Ishikawa (cell line): ENCODE measurements around the gene RPUSD1.

Experiments used
- EP300 ChIP-seq: IDR thresholded peaks from 2 replicates; pipeline ENCODE4 v1.6.1; 2012; ENCODE audit warnings: borderline replicate concordance
- FOXM1 ChIP-seq: IDR thresholded peaks from 2 replicates; pipeline ENCODE4 v1.6.1; 2012; ENCODE audit warnings: low read depth, borderline replicate concordance
- TAF1 ChIP-seq: IDR thresholded peaks from 2 replicates; pipeline ENCODE4 v1.6.1; 2012; ENCODE audit warnings: low read depth, mild to moderate bottlenecking
- TCF12 ChIP-seq: IDR thresholded peaks from 2 replicates; pipeline ENCODE4 v1.6.1; 2012; ENCODE audit warnings: low read depth
- YY1 ChIP-seq: IDR thresholded peaks from 2 replicates; pipeline ENCODE4 v1.6.1; 2012; ENCODE audit warnings: low read depth
- TF ChIP-seq, protein P1 (sequence below): IDR thresholded peaks from 2 replicates; pipeline ENCODE4 v1.6.1; 2012; ENCODE audit warnings: low read depth, mild to moderate bottlenecking
- TF ChIP-seq, protein P2 (sequence below): IDR thresholded peaks from 2 replicates; pipeline ENCODE4 v1.6.1; 2012

DNA sequence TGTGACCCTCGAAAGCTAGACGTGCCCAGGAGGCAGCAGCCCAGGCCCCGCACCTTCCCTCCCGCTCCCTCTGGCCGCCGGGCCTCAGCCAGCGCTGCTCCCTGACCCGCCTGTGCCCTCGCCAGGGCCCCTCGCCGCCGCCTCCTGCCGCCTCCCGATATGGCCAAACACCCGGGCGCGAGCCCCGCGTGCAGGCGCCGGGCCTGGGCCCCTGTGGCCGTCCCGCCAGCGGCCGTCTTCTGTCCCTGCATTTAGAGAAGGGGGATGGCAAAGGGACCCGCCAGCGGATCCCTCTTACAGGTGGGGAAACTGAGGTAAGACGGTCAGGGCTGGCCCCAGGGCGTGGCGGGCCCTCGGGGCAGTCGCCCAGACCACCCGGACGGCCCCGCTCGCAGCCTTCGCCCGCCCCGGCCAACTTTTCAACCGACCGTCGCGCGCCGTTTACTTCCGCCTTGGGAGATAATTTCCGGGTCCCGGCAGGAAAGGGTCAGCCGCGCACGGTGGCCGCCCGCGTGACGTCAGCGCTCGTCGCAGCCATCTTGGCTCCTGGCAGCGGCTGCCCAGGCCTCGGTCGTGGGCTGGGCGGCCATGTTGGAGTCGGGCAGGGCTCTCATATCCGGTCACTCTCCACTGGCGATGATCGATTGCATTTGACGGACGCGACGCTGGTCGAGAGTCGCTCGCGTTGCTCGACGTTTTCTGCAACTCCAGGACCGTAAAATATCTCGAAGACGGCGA lies 19.3 kb upstream of the RPUSD1 start:
- TF ChIP-seq, protein P1, sequence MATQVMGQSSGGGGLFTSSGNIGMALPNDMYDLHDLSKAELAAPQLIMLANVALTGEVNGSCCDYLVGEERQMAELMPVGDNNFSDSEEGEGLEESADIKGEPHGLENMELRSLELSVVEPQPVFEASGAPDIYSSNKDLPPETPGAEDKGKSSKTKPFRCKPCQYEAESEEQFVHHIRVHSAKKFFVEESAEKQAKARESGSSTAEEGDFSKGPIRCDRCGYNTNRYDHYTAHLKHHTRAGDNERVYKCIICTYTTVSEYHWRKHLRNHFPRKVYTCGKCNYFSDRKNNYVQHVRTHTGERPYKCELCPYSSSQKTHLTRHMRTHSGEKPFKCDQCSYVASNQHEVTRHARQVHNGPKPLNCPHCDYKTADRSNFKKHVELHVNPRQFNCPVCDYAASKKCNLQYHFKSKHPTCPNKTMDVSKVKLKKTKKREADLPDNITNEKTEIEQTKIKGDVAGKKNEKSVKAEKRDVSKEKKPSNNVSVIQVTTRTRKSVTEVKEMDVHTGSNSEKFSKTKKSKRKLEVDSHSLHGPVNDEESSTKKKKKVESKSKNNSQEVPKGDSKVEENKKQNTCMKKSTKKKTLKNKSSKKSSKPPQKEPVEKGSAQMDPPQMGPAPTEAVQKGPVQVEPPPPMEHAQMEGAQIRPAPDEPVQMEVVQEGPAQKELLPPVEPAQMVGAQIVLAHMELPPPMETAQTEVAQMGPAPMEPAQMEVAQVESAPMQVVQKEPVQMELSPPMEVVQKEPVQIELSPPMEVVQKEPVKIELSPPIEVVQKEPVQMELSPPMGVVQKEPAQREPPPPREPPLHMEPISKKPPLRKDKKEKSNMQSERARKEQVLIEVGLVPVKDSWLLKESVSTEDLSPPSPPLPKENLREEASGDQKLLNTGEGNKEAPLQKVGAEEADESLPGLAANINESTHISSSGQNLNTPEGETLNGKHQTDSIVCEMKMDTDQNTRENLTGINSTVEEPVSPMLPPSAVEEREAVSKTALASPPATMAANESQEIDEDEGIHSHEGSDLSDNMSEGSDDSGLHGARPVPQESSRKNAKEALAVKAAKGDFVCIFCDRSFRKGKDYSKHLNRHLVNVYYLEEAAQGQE, result no peak
- TF ChIP-seq EP300, result peak; percentile 28; the same call in 1 of the 2 replicates
- peak; percentile 61 for TF ChIP-seq TAF1
- TF ChIP-seq, protein P2, sequence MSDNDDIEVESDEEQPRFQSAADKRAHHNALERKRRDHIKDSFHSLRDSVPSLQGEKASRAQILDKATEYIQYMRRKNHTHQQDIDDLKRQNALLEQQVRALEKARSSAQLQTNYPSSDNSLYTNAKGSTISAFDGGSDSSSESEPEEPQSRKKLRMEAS, result peak; percentile 95
- peak; percentile 39; the same call in 1 of the 2 replicates for TF ChIP-seq TCF12
- TF ChIP-seq YY1, result peak; percentile 100
- no peak for TF ChIP-seq FOXM1
